Esophagus squamous epithelium (tissue), 5 donors: Measurements from ENCODE around the gene SKI. TPM values are rescaled to one million over a fixed set of nuclear protein-coding genes. Genes with fewer than 3 reads are reported as not detected.

Experiments
- DNase-seq: peaks from one replicate; lab custom pipeline; 2025; lab: John Stamatoyannopoulos, UW
- H3K27ac ChIP-seq, 4 donors: fragments of 200-600 bp; sonication (generic); one replicate each; pipeline ENCODE4 v1.5.1; 2016 to 2019; ENCODE audit warnings: mild to moderate bottlenecking in 1 of 4
- H3K27me3 ChIP-seq, 4 donors: fragments of 200-600 bp; sonication (generic); 1 replicate in 3 of 4; 2 replicates in 1 of 4; pipeline versions ENCODE4 v1.5.1 to v1.6.0; 2017 to 2021; ENCODE audit warnings: antibody characterized with exemption in 1 of 4
- H3K36me3 ChIP-seq, 3 donors: fragments of 200-600 bp; sonication (generic); one replicate each; pipeline ENCODE4 v1.5.1; 2016 to 2019
- H3K4me1 ChIP-seq, 3 donors: fragments of 200-600 bp; sonication (generic); one replicate each; pipeline ENCODE4 v1.5.1; 2017 to 2019
- H3K4me3 ChIP-seq, 4 donors: fragments of 200-600 bp; sonication (generic); 1 replicate in 3 of 4; 2 replicates in 1 of 4; pipeline ENCODE4 v1.5.1; 2016 to 2019; ENCODE audit warnings: mild to moderate bottlenecking in 2 of 4, moderate library complexity in 1 of 4
- H3K9me3 ChIP-seq, 3 donors: fragments of 200-600 bp; sonication (generic); one replicate each; pipeline ENCODE4 v1.5.1; 2016 to 2019
- CTCF ChIP-seq, 6 experiments: fragments of 450-650 bp in 4 of 6; fragments of 200-600 bp in 2 of 6; sonication (generic) in 2 of 6; IDR thresholded peaks; one replicate each; pipeline ENCODE4 v1.5.1; 2016 to 2019; ENCODE audit warnings: antibody characterized with exemption in 6 of 6, mild to moderate bottlenecking in 4 of 6, moderate library complexity in 4 of 6
- POLR2A ChIP-seq, 4 donors: fragments of 450-650 bp; IDR thresholded peaks; one replicate each; pipeline ENCODE4 v1.6.1; 2017; ENCODE audit warnings: antibody characterized with exemption in 4 of 4, mild to moderate bottlenecking in 4 of 4, moderate library complexity in 3 of 4
- WGBS, 2 donors: methylation state at CpG; one replicate each; pipeline ENCODE4 v1.1.5; 2018; 5-methylcytosine and 5-hydroxymethylcytosine counted together
- intact Hi-C: fragments of 100-400 bp; cut with DNase I; formaldehyde crosslinking; loops from one replicate; pipeline ENCODE4 v1.15.0; 2022
- total RNA-seq, 4 donors: library from RNA; depleted of rRNA; stranded (reverse); fragments of >200 nt; gene quantifications; one replicate each; pipeline ENCODE4 v1.1.0, GENCODE V29; 2016
- donor health status: DM: yes; HTN: yes; CAD: no.

The SKI gene
- total RNA-seq, 4 donors from 2014 or later = 18.2 to 38.8 (median 25.2) TPM

- intact Hi-C loops = no loop called here
- DNase-seq = no peak
- WGBS, 2 donors = 86 to 88% methylated on average over 2 to 3 of the region's 13 CpGs
- Histone ChIP-seq H3K9me3 (no peaks in the 10 kb centered on the region), H3K27me3 (no peaks in the 10 kb centered on the region), H3K4me1 (peaks cover 3 to 9% (median 7%) of the 10 kb centered on the region in 3 donors), H3K36me3 (no peaks in the 10 kb centered on the region), H3K4me3 (no peak overlapping the region), H3K27ac (no peak overlapping the region)
- TF ChIP-seq CTCF (IDR thresholded peaks at IDR 0.05) (no peak), POLR2A (IDR thresholded peaks at IDR 0.05) (no peak)
Observed at GRCh38 chr1:2358072-2358471, 130.0 kb downstream of the SKI start.

- 83 to 86% methylated on average over 8 to 16 of the region's 24 CpGs for WGBS, 2 donors
- intact Hi-C loops = no loop called here
- no peak overlapping the region for H3K4me3 ChIP-seq
- no peak overlapping the region for H3K27ac ChIP-seq
- no peaks in the 10 kb centered on the region for H3K27me3 ChIP-seq
- TF ChIP-seq CTCF (IDR thresholded peaks at IDR 0.05) (no peak), POLR2A (IDR thresholded peaks at IDR 0.05) (no peak)
- peaks cover 0 to 6% (median 0%) of the 10 kb centered on the region in 3 donors for H3K9me3 ChIP-seq
- no peak for DNase-seq
- H3K4me1 ChIP-seq = peaks cover 0 to under 1% (median 0%) of the 10 kb centered on the region in 3 donors
- no peaks in the 10 kb centered on the region for H3K36me3 ChIP-seq
Observed at GRCh38 chr1:2358651-2359640, 130.8 kb downstream of the SKI start.

Other genes with a start within 250 kb of the SKI start
- not detected for gene CFAP74, start 224.5 kb upstream of the SKI start, total RNA-seq
- 1 to 10 TPM in 2 of 4 donors, under 1 TPM in 1, not detected in 1; 0.57 to 5.4 (median 1.8) TPM for gene GABRD, start 209.0 kb upstream of the SKI start, total RNA-seq
- 10 to 100 TPM; 14.5 to 23.8 (median 17.5) TPM for gene PRKCZ, start 177.9 kb upstream of the SKI start, total RNA-seq
- gene FAAP20, start 33.5 kb upstream of the SKI start, total RNA-seq = 10 to 100 TPM in 3 of 4 donors, 1 to 10 TPM in 1; 8.6 to 22.5 (median 18.1) TPM
- 10 to 100 TPM in 1 of 4 donors, 1 to 10 TPM in 3; 6.7 to 10.8 (median 7.0) TPM for gene MORN1, start 163.2 kb downstream of the SKI start, total RNA-seq
- 100 to 1,000 TPM in 1 of 4 donors, 10 to 100 TPM in 3; 63.3 to 136 (median 75.7) TPM for gene RER1, start 163.5 kb downstream of the SKI start, total RNA-seq
- gene PEX10, start 184.2 kb downstream of the SKI start, total RNA-seq = 10 to 100 TPM; 23.2 to 33.2 (median 27.2) TPM
- gene PLCH2, start 248.0 kb downstream of the SKI start, total RNA-seq = 10 to 100 TPM; 26.1 to 34.3 (median 31.5) TPM